ENCODE results near the gene MGME1.

- TF ChIP-seq CTCF (IDR thresholded peaks at IDR 0.05; ENCODE audit: insufficient read depth, low read depth, low read length) (no peak), EZH2 (IDR thresholded peaks at IDR 0.05; ENCODE audit: insufficient read depth, low read length) (no peak)
Observed at GRCh38 chr20:17953935-17954334, 14.9 kb upstream of the MGME1 start.
